RWPE1 (cell line): ENCODE data around the gene MGP.

Experiments used
- CTCF ChIA-PET: fragments of 350-600 bp; sonication (Branson Sonifier 250); formaldehyde crosslinking; extraction: SDS; loops from one replicate; lab custom pipeline; 2021; lab: Yijun Ruan, JAX
- POLR2A ChIA-PET: fragments of 400-600 bp; formaldehyde crosslinking; extraction: SDS; loops from one replicate; lab custom pipeline; 2020; ENCODE audit warnings: antibody characterized with exemption; ENCODE audit not compliant: low non-redundant PET; lab: Yijun Ruan, JAX
- DNase-seq: peaks from one replicate; pipeline ENCODE4 v3.0.0; 2012; ENCODE audit warnings: low spot score
- H3K27ac ChIP-seq: fragments of 450-650 bp; 2 replicates; pipeline ENCODE4 v1.5.1; 2017
- TF ChIP-seq, protein P1 (sequence below): fragments of 450-650 bp; conservative IDR thresholded peaks from 2 replicates; pipeline ENCODE4 v1.5.1; 2017; ENCODE audit warnings: low read depth, mild to moderate bottlenecking

MGP gene

GRCh38 chr12:14841761-14842160, 43.9 kb downstream of the MGP start:
- no peak overlapping the region for H3K27ac ChIP-seq
- TF ChIP-seq, protein P1, sequence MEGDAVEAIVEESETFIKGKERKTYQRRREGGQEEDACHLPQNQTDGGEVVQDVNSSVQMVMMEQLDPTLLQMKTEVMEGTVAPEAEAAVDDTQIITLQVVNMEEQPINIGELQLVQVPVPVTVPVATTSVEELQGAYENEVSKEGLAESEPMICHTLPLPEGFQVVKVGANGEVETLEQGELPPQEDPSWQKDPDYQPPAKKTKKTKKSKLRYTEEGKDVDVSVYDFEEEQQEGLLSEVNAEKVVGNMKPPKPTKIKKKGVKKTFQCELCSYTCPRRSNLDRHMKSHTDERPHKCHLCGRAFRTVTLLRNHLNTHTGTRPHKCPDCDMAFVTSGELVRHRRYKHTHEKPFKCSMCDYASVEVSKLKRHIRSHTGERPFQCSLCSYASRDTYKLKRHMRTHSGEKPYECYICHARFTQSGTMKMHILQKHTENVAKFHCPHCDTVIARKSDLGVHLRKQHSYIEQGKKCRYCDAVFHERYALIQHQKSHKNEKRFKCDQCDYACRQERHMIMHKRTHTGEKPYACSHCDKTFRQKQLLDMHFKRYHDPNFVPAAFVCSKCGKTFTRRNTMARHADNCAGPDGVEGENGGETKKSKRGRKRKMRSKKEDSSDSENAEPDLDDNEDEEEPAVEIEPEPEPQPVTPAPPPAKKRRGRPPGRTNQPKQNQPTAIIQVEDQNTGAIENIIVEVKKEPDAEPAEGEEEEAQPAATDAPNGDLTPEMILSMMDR = no peak
- POLR2A ChIA-PET = no interaction called here
- CTCF ChIA-PET = no interaction called here
- peak; percentile 51 for DNase-seq

DNA sequence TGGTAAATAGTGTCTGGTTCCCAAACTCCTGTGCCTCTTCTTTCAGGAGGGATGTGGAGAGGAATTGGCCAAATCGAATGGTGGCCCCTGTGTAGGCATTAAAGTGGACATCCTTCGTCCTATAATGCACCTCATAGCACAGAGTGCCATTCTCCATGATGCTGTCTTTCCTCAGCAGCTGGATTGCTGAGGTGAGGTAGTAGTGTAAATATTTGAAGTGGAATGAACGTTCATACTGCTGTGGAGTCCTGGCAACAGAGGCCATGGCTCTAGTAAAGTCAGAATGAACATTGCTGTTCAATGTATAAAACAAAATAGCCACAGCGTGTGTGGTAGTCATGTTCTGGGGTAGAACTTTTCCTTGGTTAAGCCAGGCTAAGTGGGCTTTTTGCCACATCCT, 45.0 kb downstream of the MGP start:
- H3K27ac ChIP-seq = no peak overlapping the region
- TF ChIP-seq, protein P1 = no peak
- no peak for DNase-seq
- CTCF ChIA-PET = interaction anchor here (0.5 kb wide), 1 partner anchor 206 kb away, joined by 3 read pairs; no protein-coding TSS in a partner anchor
- POLR2A ChIA-PET = no interaction called here

GRCh38 chr12:14839262-14839661, 46.4 kb downstream of the MGP start:
- ChIA-PET CTCF (no interaction called here), POLR2A (no interaction called here)
- no peak for DNase-seq
- TF ChIP-seq, protein P1 = no peak
- no peak overlapping the region for H3K27ac ChIP-seq

DNA sequence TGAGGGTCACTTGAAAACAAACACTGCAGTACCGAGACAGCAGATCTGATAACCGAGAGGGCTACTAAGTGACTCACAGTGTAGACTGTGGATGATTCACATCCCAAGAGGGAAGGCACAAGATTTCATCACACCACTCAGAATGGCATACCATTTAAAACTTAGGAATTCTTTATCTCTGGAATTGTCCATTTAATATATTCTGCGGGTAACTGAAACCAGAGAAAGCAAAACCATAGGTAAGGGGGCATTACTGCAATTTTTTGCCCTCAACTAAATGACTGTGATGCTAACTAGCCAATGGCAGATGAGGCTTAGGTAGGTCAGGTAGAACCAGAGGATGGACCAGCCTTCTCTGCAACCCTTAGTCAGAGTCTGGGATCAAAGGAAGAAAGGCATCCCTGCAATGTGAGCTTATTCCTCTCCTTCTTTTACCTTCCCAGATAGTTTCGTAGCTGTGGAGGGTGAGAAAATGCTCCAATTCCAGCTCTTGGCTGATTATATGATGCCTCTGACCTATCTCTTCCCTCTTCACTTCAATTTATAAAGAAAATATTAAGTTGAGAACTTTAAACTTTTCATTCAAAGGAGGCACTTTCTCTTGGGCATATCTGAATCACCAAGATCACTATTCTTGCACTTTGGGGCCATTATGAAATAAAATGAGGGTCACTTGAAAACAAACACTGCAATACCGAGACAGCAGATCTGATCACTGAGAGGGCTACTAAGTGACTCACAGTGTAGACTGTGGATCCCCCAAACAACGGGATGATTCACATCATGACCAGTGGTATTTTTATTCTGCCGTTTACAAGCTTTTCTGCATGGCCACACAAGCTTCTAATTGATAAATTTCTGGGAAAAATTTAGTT, 49.1 kb downstream of the MGP start:
- ChIA-PET POLR2A (no interaction called here), CTCF (no interaction called here)
- peak; percentile 35 for DNase-seq
- no peak overlapping the region for H3K27ac ChIP-seq
- TF ChIP-seq, protein P1 = no peak

GRCh38 chr12:14834509-14834908, 51.1 kb downstream of the MGP start:
- ChIA-PET POLR2A (no interaction called here), CTCF (interaction anchor here (0.6 kb wide), 1 partner anchor 436 kb away, joined by 3 read pairs; no protein-coding TSS in a partner anchor)
- TF ChIP-seq, protein P1 = no peak
- H3K27ac ChIP-seq = no peak overlapping the region
- no peak for DNase-seq

- TF ChIP-seq, protein P1 = no peak
- ChIA-PET CTCF (interaction anchor here (0.6 kb wide), 1 partner anchor 436 kb away, joined by 3 read pairs; no protein-coding TSS in a partner anchor), POLR2A (no interaction called here)
- no peak overlapping the region for H3K27ac ChIP-seq
- no peak for DNase-seq
These were observed 51.7 kb downstream of the MGP start for GRCh38 chr12:14833952-14834351.
